ENCODE data around the gene CEACAM18. TPM values are rescaled to one million over a fixed set of nuclear protein-coding genes. Genes with fewer than 3 reads are reported as not detected.
A peak's percentile ranks its signal among the peaks of the same experiment; 100 is the strongest.

CEACAM18 gene
- total RNA-seq, 1 donor from 2014 or later = not detected

GRCh38 chr19:51511353-51511752 lies 33.0 kb downstream of the CEACAM18 start:
- no peak for DNase-seq (ENCODE audit: low spot score)
- peak; percentile 18 for TF ChIP-seq CTCF (IDR thresholded peaks at IDR 0.05)
- Mint-ChIP-seq H3K4me3 (ENCODE audit: unreplicated experiment) (no peak overlapping the region), H3K4me1 (ENCODE audit: low read depth) (no peaks in the 10 kb centered on the region), H3K27me3 (ENCODE audit: low read depth) (peaks cover 7% of the 10 kb centered on the region), H3K9me3 (ENCODE audit: low read depth) (no peaks in the 10 kb centered on the region), H3K36me3 (ENCODE audit: low read depth) (no peaks in the 10 kb centered on the region), H3K27ac (ENCODE audit: unreplicated experiment) (no peak overlapping the region)

GRCh38 chr19:51513968-51514367 lies 35.6 kb downstream of the CEACAM18 start:
- no peak for DNase-seq (ENCODE audit: low spot score)
- Mint-ChIP-seq H3K27me3 (ENCODE audit: low read depth) (peaks cover 9% of the 10 kb centered on the region), H3K36me3 (ENCODE audit: low read depth) (no peaks in the 10 kb centered on the region), H3K27ac (ENCODE audit: unreplicated experiment) (no peak overlapping the region), H3K4me3 (ENCODE audit: unreplicated experiment) (no peak overlapping the region), H3K4me1 (ENCODE audit: low read depth) (no peaks in the 10 kb centered on the region), H3K9me3 (ENCODE audit: low read depth) (peaks cover 3% of the 10 kb centered on the region)
- TF ChIP-seq CTCF (IDR thresholded peaks at IDR 0.05) = no peak

GRCh38 chr19:51514866-51515481 lies 36.6 kb downstream of the CEACAM18 start:
- Mint-ChIP-seq H3K27me3 (ENCODE audit: low read depth) (peaks cover 9% of the 10 kb centered on the region), H3K36me3 (ENCODE audit: low read depth) (no peaks in the 10 kb centered on the region), H3K27ac (ENCODE audit: unreplicated experiment) (no peak overlapping the region), H3K9me3 (ENCODE audit: low read depth) (peaks cover 3% of the 10 kb centered on the region), H3K4me3 (ENCODE audit: unreplicated experiment) (no peak overlapping the region), H3K4me1 (ENCODE audit: low read depth) (no peaks in the 10 kb centered on the region)
- no peak for DNase-seq (ENCODE audit: low spot score)
- peak; percentile 83 for TF ChIP-seq CTCF (IDR thresholded peaks at IDR 0.05)

- no peaks in the 10 kb centered on the region for H3K36me3 Mint-ChIP-seq (ENCODE audit: low read depth)
- peaks cover 14% of the 10 kb centered on the region for H3K9me3 Mint-ChIP-seq (ENCODE audit: low read depth)
- no peak for DNase-seq (ENCODE audit: low spot score)
- peaks cover 2% of the 10 kb centered on the region for H3K27me3 Mint-ChIP-seq (ENCODE audit: low read depth)
- H3K27ac Mint-ChIP-seq (ENCODE audit: unreplicated experiment) = no peak overlapping the region
- TF ChIP-seq CTCF (IDR thresholded peaks at IDR 0.05) = no peak
- H3K4me3 Mint-ChIP-seq (ENCODE audit: unreplicated experiment) = no peak overlapping the region
- H3K4me1 Mint-ChIP-seq (ENCODE audit: low read depth) = no peaks in the 10 kb centered on the region
Observed at GRCh38 chr19:51520728-51521127, 42.4 kb downstream of the CEACAM18 start.

GRCh38 chr19:51521357-51521756 lies 43.0 kb downstream of the CEACAM18 start:
- no peaks in the 10 kb centered on the region for H3K36me3 Mint-ChIP-seq (ENCODE audit: low read depth)
- DNase-seq (ENCODE audit: low spot score) = no peak
- H3K4me3 Mint-ChIP-seq (ENCODE audit: unreplicated experiment) = no peak overlapping the region
- H3K27ac Mint-ChIP-seq (ENCODE audit: unreplicated experiment) = no peak overlapping the region
- H3K27me3 Mint-ChIP-seq (ENCODE audit: low read depth) = peaks cover 2% of the 10 kb centered on the region
- no peaks in the 10 kb centered on the region for H3K4me1 Mint-ChIP-seq (ENCODE audit: low read depth)
- H3K9me3 Mint-ChIP-seq (ENCODE audit: low read depth) = peaks cover 14% of the 10 kb centered on the region
- TF ChIP-seq CTCF (IDR thresholded peaks at IDR 0.05) = no peak
